Liver (tissue), 9 donors: ENCODE measurements around the gene DPM2. TPM values are rescaled to one million over a fixed set of nuclear protein-coding genes. Genes with fewer than 3 reads are reported as not detected.

ENCODE experiments used
- DNase-seq: peaks from one replicate; pipeline ENCODE4 v3.0.0-alpha.2; 2017; ENCODE audit warnings: low spot score
- H3K27ac ChIP-seq, 2 donors: one replicate each; pipeline ENCODE4 v1.7.0; 2013; ENCODE audit warnings: inconsistent platforms in 2 of 2, low read length in 2 of 2, control low read depth in 1 of 2, low read depth in 1 of 2, mild to moderate bottlenecking in 1 of 2
- H3K27me3 ChIP-seq, 4 donors: one replicate each; pipeline versions ENCODE4 v1.6.1 to v1.7.0; 2013; ENCODE audit warnings: low read length in 3 of 4, inconsistent platforms in 1 of 4, mild to moderate bottlenecking in 1 of 4, moderate library complexity in 1 of 4; ENCODE audit not compliant: control insufficient read depth in 4 of 4, insufficient read depth in 4 of 4
- H3K36me3 ChIP-seq, 4 donors: one replicate each; pipeline versions ENCODE4 v1.6.1 to v1.7.0; 2013; ENCODE audit warnings: low read length in 3 of 4, mild to moderate bottlenecking in 3 of 4, low read depth in 1 of 4, moderate library complexity in 1 of 4; ENCODE audit not compliant: control insufficient read depth in 4 of 4, insufficient read depth in 3 of 4
- H3K4me1 ChIP-seq, 4 donors: one replicate each; pipeline versions ENCODE4 v1.6.1 to v1.7.0; 2013; ENCODE audit warnings: low read length in 3 of 4, mild to moderate bottlenecking in 3 of 4, moderate library complexity in 1 of 4; ENCODE audit not compliant: control insufficient read depth in 4 of 4, insufficient read depth in 4 of 4
- H3K4me3 ChIP-seq, 3 donors: one replicate each; pipeline versions ENCODE4 v1.6.1 to v1.7.0; 2013; ENCODE audit warnings: low read length in 3 of 3, control low read depth in 1 of 3, low read depth in 1 of 3, mild to moderate bottlenecking in 1 of 3
- H3K9ac ChIP-seq, 2 donors: one replicate each; pipeline ENCODE4 v1.7.0; 2013; ENCODE audit warnings: low read length in 2 of 2, mild to moderate bottlenecking in 2 of 2, moderate library complexity in 2 of 2, control low read depth in 1 of 2, low read depth in 1 of 2
- H3K9me3 ChIP-seq, 4 donors: one replicate each; pipeline versions ENCODE4 v1.6.1 to v1.7.0; 2013; ENCODE audit warnings: low read length in 3 of 4; ENCODE audit not compliant: control insufficient read depth in 4 of 4
- ATF3 ChIP-seq: IDR thresholded peaks from 2 replicates; pipeline ENCODE4 v1.6.1; 2016; ENCODE audit warnings: antibody characterized with exemption
- EGR1 ChIP-seq, 2 donors: IDR thresholded peaks; 2 replicates each; pipeline ENCODE4 v1.6.1; 2016 to 2018; ENCODE audit warnings: antibody characterized with exemption in 2 of 2, low read depth in 2 of 2
- FOXA1 ChIP-seq: IDR thresholded peaks from 2 replicates; pipeline ENCODE4 v1.6.1; 2016; ENCODE audit warnings: antibody characterized with exemption
- GABPA ChIP-seq, 2 donors: IDR thresholded peaks in 1 of 2; conservative IDR thresholded peaks in 1 of 2; 2 replicates each; pipeline ENCODE4 v1.6.1; 2016; ENCODE audit warnings: antibody characterized with exemption in 2 of 2, mild to moderate bottlenecking in 1 of 2, moderate library complexity in 1 of 2
- HNF4A ChIP-seq, 2 donors: conservative IDR thresholded peaks; 2 replicates each; pipeline ENCODE4 v1.6.1; 2016; ENCODE audit warnings: antibody characterized with exemption in 2 of 2, mild to moderate bottlenecking in 2 of 2
- HNF4G ChIP-seq: IDR thresholded peaks from 2 replicates; pipeline ENCODE4 v1.6.1; 2016; ENCODE audit warnings: antibody characterized with exemption
- JUND ChIP-seq, 2 donors: IDR thresholded peaks; 2 replicates each; pipeline ENCODE4 v1.6.1; 2016; ENCODE audit warnings: antibody characterized with exemption in 2 of 2
- NR2F2 ChIP-seq: IDR thresholded peaks from 2 replicates; pipeline ENCODE4 v1.6.1; 2016; ENCODE audit warnings: antibody characterized with exemption
- RAD21 ChIP-seq, 2 donors: IDR thresholded peaks; 2 replicates each; pipeline ENCODE4 v1.6.1; 2016; ENCODE audit warnings: antibody characterized with exemption in 2 of 2, mild to moderate bottlenecking in 2 of 2
- RXRA ChIP-seq, 2 donors: IDR thresholded peaks; 2 replicates each; pipeline ENCODE4 v1.6.1; 2017 to 2018; ENCODE audit warnings: antibody characterized with exemption in 2 of 2, mild to moderate bottlenecking in 1 of 2
- SP1 ChIP-seq: IDR thresholded peaks from 2 replicates; pipeline ENCODE4 v1.6.1; 2018; ENCODE audit warnings: antibody characterized with exemption, mild to moderate bottlenecking
- TAF1 ChIP-seq: conservative IDR thresholded peaks from 2 replicates; pipeline ENCODE4 v1.6.1; 2016; ENCODE audit warnings: antibody characterized with exemption, mild to moderate bottlenecking
- YY1 ChIP-seq: IDR thresholded peaks from 2 replicates; pipeline ENCODE4 v1.6.1; 2016; ENCODE audit warnings: antibody characterized with exemption, mild to moderate bottlenecking
- ZBTB33 ChIP-seq: IDR thresholded peaks from 2 replicates; pipeline ENCODE4 v1.6.1; 2016; ENCODE audit warnings: antibody characterized with exemption
- WGBS: extraction: QIAGEN DNeasy Blood & Tissue Kit; methylation state at CpG from one replicate; pipeline ENCODE4 v1.1.7; 2013; 5-methylcytosine and 5-hydroxymethylcytosine counted together
- polyA plus RNA-seq, 2 donors: library from polyadenylated mRNA; stranded (reverse) in 1 of 2; unstranded in 1 of 2; fragments of 200-250 nt in 1 of 2; fragments of >200 nt in 1 of 2; fragmentation: Nextera tagmentation in 1 of 2; extraction: Ambion mirVana in 1 of 2; gene quantifications; one replicate each; pipeline versions ENCODE4 v1.2.1 to v1.2.3, GENCODE V29; 2013 to 2015
- total RNA-seq, 2 donors: library from RNA; depleted of rRNA; stranded (reverse); fragments of >200 nt; gene quantifications; one replicate each; pipeline ENCODE4 v1.2.3, GENCODE V29; 2014
- TF ChIP-seq, protein P1 (sequence below): fragments of 150-350 bp; IDR thresholded peaks from 2 replicates; pipeline ENCODE4 v1.5.1; 2017; ENCODE audit warnings: improper control_type of control experiment, low read depth, low read length; ENCODE audit not compliant: missing input control
- TF ChIP-seq, protein P2 (sequence below): IDR thresholded peaks from 2 replicates; pipeline ENCODE4 v1.6.1; 2016; ENCODE audit warnings: antibody characterized with exemption
- TF ChIP-seq, protein P3 (sequence below): IDR thresholded peaks from 2 replicates; pipeline ENCODE4 v1.6.1; 2016; ENCODE audit warnings: antibody characterized with exemption, mild to moderate bottlenecking
- donor health status: healthy.
- donor health status: healthy.
- donor health status: healthy.
- donor health status: healthy.
- donor health status: healthy.

The DPM2 gene
- total and polyA plus RNA-seq, 4 donors: 9.3 to 25.0 (median 22.0) TPM

GRCh38 chr9:127897193-127897692, 40.4 kb downstream of the DPM2 start:
- H3K9ac ChIP-seq: peak overlapping the region; percentile 32 to 53
- DNase-seq: peak; percentile 98
- H3K4me1 ChIP-seq: peaks cover 0 to 28% (median 25%) of the 10 kb centered on the region in 4 donors
- peaks cover 0 to 6% (median 5%) of the 10 kb centered on the region in 4 donors for H3K9me3 ChIP-seq
- peak overlapping the region; percentile 52 to 80 (median 66) for H3K4me3 ChIP-seq
- no peak for TF ChIP-seq FOXA1
- TF ChIP-seq YY1: no peak
- TF ChIP-seq GABPA (IDR thresholded peaks at IDR 0.05 in 1 of 2, conservative IDR thresholded peaks at IDR 0.05 in 1 of 2): no peak
- peak; percentile 30 to 36 for TF ChIP-seq RXRA (IDR thresholded peaks at IDR 0.05)
- no peak for TF ChIP-seq RAD21 (IDR thresholded peaks at IDR 0.05)
- peak in 1 of 2 donors; percentile 44 for TF ChIP-seq HNF4A (conservative IDR thresholded peaks at IDR 0.05)
- no peak for TF ChIP-seq EGR1 (IDR thresholded peaks at IDR 0.05; ENCODE audit: low read depth in 2 of 2)
- TF ChIP-seq, protein P1, sequence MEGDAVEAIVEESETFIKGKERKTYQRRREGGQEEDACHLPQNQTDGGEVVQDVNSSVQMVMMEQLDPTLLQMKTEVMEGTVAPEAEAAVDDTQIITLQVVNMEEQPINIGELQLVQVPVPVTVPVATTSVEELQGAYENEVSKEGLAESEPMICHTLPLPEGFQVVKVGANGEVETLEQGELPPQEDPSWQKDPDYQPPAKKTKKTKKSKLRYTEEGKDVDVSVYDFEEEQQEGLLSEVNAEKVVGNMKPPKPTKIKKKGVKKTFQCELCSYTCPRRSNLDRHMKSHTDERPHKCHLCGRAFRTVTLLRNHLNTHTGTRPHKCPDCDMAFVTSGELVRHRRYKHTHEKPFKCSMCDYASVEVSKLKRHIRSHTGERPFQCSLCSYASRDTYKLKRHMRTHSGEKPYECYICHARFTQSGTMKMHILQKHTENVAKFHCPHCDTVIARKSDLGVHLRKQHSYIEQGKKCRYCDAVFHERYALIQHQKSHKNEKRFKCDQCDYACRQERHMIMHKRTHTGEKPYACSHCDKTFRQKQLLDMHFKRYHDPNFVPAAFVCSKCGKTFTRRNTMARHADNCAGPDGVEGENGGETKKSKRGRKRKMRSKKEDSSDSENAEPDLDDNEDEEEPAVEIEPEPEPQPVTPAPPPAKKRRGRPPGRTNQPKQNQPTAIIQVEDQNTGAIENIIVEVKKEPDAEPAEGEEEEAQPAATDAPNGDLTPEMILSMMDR: no peak
- peak; percentile 30 for TF ChIP-seq SP1
- TF ChIP-seq ZBTB33: no peak
- TF ChIP-seq, protein P2, sequence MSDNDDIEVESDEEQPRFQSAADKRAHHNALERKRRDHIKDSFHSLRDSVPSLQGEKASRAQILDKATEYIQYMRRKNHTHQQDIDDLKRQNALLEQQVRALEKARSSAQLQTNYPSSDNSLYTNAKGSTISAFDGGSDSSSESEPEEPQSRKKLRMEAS: no peak
- TF ChIP-seq ATF3: no peak
- TF ChIP-seq TAF1: no peak
- no peak for TF ChIP-seq JUND (IDR thresholded peaks at IDR 0.05)
- no peak for TF ChIP-seq HNF4G
- TF ChIP-seq NR2F2: peak; percentile 48
- TF ChIP-seq, protein P3, sequence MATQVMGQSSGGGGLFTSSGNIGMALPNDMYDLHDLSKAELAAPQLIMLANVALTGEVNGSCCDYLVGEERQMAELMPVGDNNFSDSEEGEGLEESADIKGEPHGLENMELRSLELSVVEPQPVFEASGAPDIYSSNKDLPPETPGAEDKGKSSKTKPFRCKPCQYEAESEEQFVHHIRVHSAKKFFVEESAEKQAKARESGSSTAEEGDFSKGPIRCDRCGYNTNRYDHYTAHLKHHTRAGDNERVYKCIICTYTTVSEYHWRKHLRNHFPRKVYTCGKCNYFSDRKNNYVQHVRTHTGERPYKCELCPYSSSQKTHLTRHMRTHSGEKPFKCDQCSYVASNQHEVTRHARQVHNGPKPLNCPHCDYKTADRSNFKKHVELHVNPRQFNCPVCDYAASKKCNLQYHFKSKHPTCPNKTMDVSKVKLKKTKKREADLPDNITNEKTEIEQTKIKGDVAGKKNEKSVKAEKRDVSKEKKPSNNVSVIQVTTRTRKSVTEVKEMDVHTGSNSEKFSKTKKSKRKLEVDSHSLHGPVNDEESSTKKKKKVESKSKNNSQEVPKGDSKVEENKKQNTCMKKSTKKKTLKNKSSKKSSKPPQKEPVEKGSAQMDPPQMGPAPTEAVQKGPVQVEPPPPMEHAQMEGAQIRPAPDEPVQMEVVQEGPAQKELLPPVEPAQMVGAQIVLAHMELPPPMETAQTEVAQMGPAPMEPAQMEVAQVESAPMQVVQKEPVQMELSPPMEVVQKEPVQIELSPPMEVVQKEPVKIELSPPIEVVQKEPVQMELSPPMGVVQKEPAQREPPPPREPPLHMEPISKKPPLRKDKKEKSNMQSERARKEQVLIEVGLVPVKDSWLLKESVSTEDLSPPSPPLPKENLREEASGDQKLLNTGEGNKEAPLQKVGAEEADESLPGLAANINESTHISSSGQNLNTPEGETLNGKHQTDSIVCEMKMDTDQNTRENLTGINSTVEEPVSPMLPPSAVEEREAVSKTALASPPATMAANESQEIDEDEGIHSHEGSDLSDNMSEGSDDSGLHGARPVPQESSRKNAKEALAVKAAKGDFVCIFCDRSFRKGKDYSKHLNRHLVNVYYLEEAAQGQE: peak; percentile 66
- peaks cover 19 to 39% (median 28%) of the 10 kb centered on the region in 4 donors for H3K36me3 ChIP-seq
- peak overlapping the region; percentile 91 to 93 for H3K27ac ChIP-seq
- H3K27me3 ChIP-seq: no peaks in the 10 kb centered on the region
- 6% methylated on average over 19 of the region's 19 CpGs for WGBS
